IPS-18a (cell line): ENCODE measurements around the gene SKP2.

ENCODE experiments used
- H3K27ac ChIP-seq: one replicate; pipeline ENCODE4 v1.5.1; 2013; ENCODE audit warnings: low read length
- H3K27me3 ChIP-seq: one replicate; pipeline ENCODE4 v1.6.1; 2013; ENCODE audit warnings: mild to moderate bottlenecking, low read length; ENCODE audit not compliant: control insufficient read depth, insufficient read depth
- H3K36me3 ChIP-seq: one replicate; pipeline ENCODE4 v1.6.1; 2013; ENCODE audit warnings: low read depth, low read length; ENCODE audit not compliant: control insufficient read depth
- H3K4me1 ChIP-seq: one replicate; pipeline ENCODE4 v1.6.1; 2013; ENCODE audit warnings: low read depth, low read length; ENCODE audit not compliant: control insufficient read depth
- H3K4me3 ChIP-seq: one replicate; pipeline ENCODE4 v1.5.1; 2013; ENCODE audit warnings: low read length
- H3K9ac ChIP-seq: one replicate; pipeline ENCODE4 v1.6.1; 2013; ENCODE audit warnings: mild to moderate bottlenecking, low read length, moderate library complexity
- H3K9me3 ChIP-seq: one replicate; pipeline ENCODE4 v1.6.1; 2013; ENCODE audit warnings: low read depth, low read length; ENCODE audit not compliant: control insufficient read depth

The SKP2 gene

DNA sequence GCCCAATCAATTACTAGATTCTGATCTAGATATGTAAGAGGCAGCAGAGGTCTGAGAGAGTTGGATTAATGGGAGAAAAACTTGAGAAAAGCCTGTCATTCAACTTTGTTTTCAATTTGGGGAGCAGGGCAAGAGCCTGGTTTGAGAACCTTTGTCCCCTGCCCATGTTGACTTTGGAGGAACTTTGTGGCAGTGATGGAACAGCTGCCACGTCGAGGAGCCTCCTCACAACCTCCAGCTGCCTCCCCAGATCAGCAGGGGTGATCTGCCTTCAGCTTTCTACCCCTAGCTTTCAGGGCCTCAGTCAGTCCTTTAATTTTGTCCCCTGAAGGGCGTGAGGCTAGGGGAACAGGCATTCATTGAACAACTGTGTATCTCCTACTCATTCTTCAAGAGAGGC is 8.7 kb downstream of the SKP2 start:
- no peak overlapping the region for H3K4me3 ChIP-seq
- peaks cover 87% of the 10 kb centered on the region for H3K36me3 ChIP-seq
- H3K9me3 ChIP-seq, result no peaks in the 10 kb centered on the region
- no peaks in the 10 kb centered on the region for H3K27me3 ChIP-seq
- H3K9ac ChIP-seq, result no peak overlapping the region
- no peaks in the 10 kb centered on the region for H3K4me1 ChIP-seq
- no peak overlapping the region for H3K27ac ChIP-seq

DNA sequence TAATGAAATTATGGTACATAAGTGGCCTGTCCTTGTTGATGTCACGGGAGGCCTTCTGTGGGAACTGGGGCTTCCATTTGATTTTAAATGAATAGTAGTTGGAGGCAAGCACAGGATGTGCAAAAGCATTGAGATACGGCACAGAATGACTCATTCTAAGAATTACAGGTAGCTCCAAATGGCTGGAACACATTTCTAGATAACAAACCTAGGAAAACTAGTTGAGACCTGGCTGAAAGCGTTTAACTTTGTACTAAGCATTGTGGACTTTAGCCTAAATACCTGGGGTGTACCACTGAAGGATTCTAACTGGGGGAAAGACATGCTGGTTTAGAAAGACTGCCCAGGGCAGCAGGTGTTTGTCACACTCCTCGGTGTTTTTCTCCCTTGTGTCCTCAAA is 9.4 kb downstream of the SKP2 start:
- Histone ChIP-seq H3K9me3 (no peaks in the 10 kb centered on the region), H3K27me3 (no peaks in the 10 kb centered on the region), H3K27ac (no peak overlapping the region), H3K9ac (no peak overlapping the region), H3K36me3 (peaks cover 84% of the 10 kb centered on the region), H3K4me1 (no peaks in the 10 kb centered on the region), H3K4me3 (no peak overlapping the region)

DNA sequence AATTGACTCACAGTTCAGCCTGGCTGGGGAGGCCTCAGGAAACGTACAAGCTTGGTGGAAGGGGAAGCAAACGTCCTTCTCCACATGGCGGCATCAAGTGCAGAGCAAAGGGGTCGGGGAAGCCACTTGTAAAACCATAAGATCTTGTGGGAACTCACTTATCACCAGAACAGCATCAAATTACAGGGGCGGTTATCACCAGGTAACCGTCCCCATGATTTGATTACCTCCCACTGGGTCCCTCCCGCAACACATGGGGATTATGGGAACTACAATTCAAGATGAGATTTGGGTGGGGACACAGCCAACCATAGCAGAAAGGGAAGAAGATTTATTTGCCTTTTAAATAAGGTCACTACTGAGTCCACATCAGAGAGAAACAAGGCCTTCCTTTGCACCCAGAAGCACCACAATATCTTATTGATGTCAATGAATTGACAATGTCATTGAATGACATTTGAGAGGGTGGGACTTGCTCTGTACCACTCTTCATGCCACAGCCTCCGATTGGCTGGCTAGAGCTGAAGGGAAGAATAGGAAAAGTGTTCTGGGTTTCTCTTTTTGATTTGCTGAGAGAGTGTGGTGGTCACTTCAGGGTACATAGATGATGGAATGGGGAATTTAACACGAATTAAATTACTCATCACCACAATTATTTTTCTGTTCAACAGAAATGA is 11.0 kb downstream of the SKP2 start:
- Histone ChIP-seq H3K27ac (no peak overlapping the region), H3K9ac (no peak overlapping the region), H3K36me3 (peaks cover 86% of the 10 kb centered on the region), H3K9me3 (no peaks in the 10 kb centered on the region), H3K4me1 (no peaks in the 10 kb centered on the region), H3K27me3 (no peaks in the 10 kb centered on the region), H3K4me3 (no peak overlapping the region)

DNA sequence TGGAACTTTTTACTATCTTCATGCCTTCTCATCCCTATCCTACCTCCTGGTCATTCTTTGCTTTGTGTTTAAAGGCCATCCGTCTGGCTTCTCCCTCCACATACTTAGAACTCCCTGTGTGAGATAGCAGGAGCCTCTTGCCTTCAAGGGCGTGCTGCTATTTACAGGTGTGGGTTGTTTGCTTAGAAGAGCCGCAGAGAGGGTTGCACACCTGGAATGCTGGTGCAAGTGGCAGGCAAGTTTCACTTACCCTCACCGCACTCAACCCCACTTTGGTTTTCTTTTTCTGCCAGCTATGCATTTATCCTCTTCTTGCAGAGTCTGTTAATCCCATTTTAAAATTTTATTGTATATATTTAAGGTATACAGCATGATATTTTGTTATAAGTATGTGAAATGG is 12.6 kb downstream of the SKP2 start:
- no peaks in the 10 kb centered on the region for H3K9me3 ChIP-seq
- H3K4me1 ChIP-seq, result no peaks in the 10 kb centered on the region
- H3K9ac ChIP-seq, result no peak overlapping the region
- no peaks in the 10 kb centered on the region for H3K27me3 ChIP-seq
- no peak overlapping the region for H3K4me3 ChIP-seq
- H3K36me3 ChIP-seq, result peaks cover 85% of the 10 kb centered on the region
- H3K27ac ChIP-seq, result no peak overlapping the region

DNA sequence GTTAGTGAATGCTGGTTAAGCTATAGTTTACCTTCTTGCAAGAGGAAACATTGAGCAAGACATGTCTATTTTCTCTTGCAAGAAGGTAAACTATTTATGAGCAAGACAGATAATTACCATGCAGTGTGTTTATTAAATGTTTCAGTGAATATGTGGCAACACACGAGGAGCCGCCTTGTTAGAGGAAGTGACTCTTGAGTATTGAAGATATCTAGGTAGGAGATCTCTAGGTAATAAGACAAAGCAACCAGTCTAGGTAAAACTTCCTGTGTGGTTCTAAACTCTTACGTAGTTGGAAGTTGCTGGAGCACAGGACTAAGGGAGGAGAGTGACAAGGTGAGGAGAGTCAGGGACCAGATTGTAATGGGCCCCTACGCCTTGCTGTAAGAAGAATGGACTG is 16.8 kb downstream of the SKP2 start:
- Histone ChIP-seq H3K4me1 (no peaks in the 10 kb centered on the region), H3K9me3 (no peaks in the 10 kb centered on the region), H3K36me3 (peaks cover 89% of the 10 kb centered on the region), H3K27ac (no peak overlapping the region), H3K4me3 (no peak overlapping the region), H3K27me3 (no peaks in the 10 kb centered on the region), H3K9ac (no peak overlapping the region)

DNA sequence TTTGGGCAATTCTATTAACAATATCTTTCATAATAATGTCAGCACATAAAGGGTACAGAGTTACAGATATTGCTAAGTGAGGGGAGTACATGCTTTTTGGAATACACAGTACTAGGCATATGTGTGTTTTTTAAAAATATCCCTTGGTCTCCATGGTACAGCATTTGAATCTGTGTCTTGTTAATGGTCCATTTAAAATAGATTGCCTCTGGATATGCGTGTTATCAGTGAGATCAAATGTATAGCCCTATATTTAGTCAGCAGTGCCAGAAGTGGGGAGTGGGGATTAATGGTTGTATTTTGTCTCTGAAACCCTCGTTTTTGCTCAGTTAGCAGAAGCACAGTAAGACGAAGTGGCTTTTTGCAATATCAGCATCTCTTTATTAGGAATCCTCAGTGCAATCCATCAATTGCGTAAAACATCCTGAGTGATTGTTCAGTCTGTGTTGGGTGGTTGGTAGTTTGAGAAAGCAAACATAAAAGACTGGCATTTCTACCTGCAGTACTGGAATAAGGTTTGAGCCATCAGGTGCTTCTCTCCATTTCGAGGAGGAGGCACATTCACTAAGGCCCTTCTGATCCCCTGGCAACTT is 19.0 kb downstream of the SKP2 start:
- Histone ChIP-seq H3K4me1 (no peaks in the 10 kb centered on the region), H3K9me3 (no peaks in the 10 kb centered on the region), H3K9ac (no peak overlapping the region), H3K27ac (no peak overlapping the region), H3K4me3 (no peak overlapping the region), H3K27me3 (no peaks in the 10 kb centered on the region), H3K36me3 (peaks cover 85% of the 10 kb centered on the region)

DNA sequence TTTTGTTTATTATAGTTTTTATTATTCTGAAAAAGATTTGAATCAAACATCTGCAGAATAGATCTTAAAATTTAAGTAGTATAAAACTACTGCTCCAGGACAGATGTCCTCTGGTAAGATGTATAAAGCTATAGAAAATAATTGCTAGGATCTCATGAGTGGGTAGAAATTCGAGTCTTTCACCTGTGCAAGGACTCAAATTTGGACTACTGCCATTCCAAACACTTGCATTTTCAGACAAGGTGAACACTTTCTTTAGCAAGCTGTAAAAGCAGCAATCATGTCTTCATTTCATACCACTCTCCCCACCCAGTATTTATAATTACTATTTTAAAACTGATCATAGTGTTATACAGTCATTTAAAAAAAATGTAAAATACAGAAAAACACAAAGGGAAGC is 20.7 kb downstream of the SKP2 start:
- no peaks in the 10 kb centered on the region for H3K4me1 ChIP-seq
- no peak overlapping the region for H3K4me3 ChIP-seq
- no peaks in the 10 kb centered on the region for H3K9me3 ChIP-seq
- H3K36me3 ChIP-seq, result peaks cover 82% of the 10 kb centered on the region
- H3K27ac ChIP-seq, result no peak overlapping the region
- H3K27me3 ChIP-seq, result no peaks in the 10 kb centered on the region
- no peak overlapping the region for H3K9ac ChIP-seq

DNA sequence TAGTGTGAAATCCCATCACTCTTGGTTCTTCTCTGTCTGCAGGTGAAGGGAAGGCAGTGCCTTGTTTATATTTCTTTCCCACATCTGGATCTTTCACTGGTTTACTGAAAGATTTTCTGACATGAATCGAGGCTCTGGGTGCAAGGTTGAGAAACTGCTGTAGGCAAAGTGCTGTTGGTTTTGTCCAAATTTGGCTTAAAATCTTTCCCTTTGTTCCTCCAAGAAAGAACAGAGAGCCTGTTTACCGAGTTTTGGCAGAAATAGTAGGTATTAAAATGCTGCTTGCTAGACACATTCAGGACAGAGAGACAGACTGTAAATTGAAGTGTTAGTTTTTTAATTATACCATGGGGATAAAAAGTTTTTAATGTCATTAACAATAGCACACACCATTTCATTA is 21.5 kb downstream of the SKP2 start:
- Histone ChIP-seq H3K9me3 (no peaks in the 10 kb centered on the region), H3K4me3 (no peak overlapping the region), H3K36me3 (peaks cover 82% of the 10 kb centered on the region), H3K27me3 (no peaks in the 10 kb centered on the region), H3K9ac (no peak overlapping the region), H3K27ac (no peak overlapping the region), H3K4me1 (no peaks in the 10 kb centered on the region)

DNA sequence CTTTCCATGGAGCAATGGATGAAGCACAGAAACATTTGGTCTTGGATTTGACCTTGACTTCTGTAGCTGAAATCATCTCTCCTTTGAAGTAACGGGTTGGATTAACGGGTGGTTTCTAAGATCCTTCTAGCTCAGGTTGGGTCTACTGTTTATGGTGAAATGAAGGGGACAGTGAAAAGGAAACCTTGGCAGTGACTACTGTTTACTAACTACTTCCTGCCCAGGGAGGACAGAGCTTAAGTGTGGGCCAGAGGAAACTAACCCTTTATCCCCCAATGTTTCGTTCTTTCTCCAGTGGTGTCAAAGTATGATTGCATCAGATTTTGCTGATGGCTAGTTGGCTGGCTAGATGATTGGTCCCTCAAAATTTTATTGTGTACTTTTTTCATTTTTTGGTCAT is 22.2 kb downstream of the SKP2 start:
- no peak overlapping the region for H3K9ac ChIP-seq
- H3K27me3 ChIP-seq, result no peaks in the 10 kb centered on the region
- H3K4me3 ChIP-seq, result no peak overlapping the region
- peaks cover 83% of the 10 kb centered on the region for H3K36me3 ChIP-seq
- H3K27ac ChIP-seq, result no peak overlapping the region
- no peaks in the 10 kb centered on the region for H3K4me1 ChIP-seq
- no peaks in the 10 kb centered on the region for H3K9me3 ChIP-seq

DNA sequence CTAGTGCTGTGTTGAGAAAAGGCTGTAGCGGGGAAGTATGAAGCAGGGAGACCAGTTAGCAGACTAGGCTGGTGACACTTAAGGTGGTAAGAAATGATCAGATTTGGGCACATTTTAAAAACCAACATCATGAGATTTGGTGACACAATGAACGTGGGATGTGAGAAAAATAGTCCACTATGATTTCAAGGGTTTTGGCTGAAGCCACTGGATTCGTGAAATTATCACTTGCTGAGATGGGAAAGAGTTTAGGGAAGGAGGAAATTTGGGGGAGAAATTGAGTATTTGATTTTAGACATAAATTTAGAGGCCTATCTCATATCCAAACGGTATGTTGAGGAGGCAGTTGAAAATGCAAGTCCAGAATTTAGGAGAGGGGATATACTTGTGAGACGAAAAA is 23.1 kb downstream of the SKP2 start:
- peaks cover 83% of the 10 kb centered on the region for H3K36me3 ChIP-seq
- no peak overlapping the region for H3K9ac ChIP-seq
- H3K4me3 ChIP-seq, result no peak overlapping the region
- H3K4me1 ChIP-seq, result no peaks in the 10 kb centered on the region
- H3K9me3 ChIP-seq, result no peaks in the 10 kb centered on the region
- no peaks in the 10 kb centered on the region for H3K27me3 ChIP-seq
- H3K27ac ChIP-seq, result no peak overlapping the region

DNA sequence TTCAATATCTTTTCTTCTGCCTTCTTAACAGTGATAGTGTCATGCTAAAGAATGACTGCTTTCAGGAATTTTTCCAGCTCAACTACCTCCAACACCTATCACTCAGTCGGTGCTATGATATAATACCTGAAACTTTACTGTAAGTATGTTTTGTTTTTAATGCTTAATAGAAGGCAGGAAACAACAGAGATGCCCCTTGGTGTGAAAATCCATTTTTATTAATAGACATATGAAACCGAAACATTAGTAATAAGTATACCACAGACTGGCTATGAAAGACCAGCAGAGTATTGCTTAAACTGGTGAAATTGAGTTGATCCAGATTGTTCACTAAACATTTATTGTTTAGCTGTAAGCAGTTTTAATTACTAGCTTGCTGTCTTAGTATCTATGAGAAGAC is 25.2 kb downstream of the SKP2 start:
- Histone ChIP-seq H3K27me3 (no peaks in the 10 kb centered on the region), H3K4me1 (no peaks in the 10 kb centered on the region), H3K9ac (no peak overlapping the region), H3K36me3 (peaks cover 83% of the 10 kb centered on the region), H3K27ac (no peak overlapping the region), H3K4me3 (no peak overlapping the region), H3K9me3 (no peaks in the 10 kb centered on the region)
